ENCODE measurements around the gene STUM.
A peak's percentile ranks its signal among the peaks of the same experiment; 100 is the strongest.
"Not testable (repeated sequence)": the region's sequence is repeated elsewhere in the genome, so short reads cannot be mapped to it uniquely, and the experiment has no call there.

STUM gene

GRCh38 chr1:226627050-226627755, 78.6 kb downstream of the STUM start:
- no peak for DNase-seq (ENCODE audit: low read depth)

DNA sequence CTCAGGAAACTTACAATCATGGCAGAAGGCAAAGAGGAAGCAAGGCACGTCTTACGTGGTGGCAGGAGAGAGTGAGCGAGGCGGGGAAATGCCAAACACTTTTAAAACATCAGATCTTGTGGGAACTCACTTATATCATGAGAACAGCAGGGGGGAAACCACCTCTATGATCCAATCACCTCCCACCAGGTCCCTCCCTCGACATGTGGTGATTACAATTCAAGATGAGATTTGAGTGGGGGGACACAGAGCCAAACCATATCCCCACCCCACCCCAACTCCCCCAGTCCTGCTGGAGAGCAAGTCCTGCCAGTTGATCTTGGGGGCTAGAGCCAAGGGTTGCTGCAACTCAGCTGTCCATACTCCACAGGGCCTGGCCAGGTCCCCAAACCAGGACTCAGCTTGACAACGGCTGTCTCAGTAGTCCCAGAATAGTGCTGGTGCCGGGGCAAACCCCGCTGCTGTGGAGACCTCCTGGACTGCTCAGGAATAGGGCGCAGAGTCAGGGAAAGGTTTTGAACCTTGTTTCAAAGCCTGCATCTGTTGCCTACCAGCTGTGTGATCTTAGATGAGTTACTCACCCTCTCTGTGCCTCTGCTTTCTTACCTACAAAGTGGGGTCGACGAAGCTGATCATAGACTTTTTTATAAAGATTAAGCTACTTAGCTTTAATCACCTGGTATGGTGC, 79.5 kb downstream of the STUM start:
- DNase-seq (ENCODE audit: low read depth) = no peak

DNA sequence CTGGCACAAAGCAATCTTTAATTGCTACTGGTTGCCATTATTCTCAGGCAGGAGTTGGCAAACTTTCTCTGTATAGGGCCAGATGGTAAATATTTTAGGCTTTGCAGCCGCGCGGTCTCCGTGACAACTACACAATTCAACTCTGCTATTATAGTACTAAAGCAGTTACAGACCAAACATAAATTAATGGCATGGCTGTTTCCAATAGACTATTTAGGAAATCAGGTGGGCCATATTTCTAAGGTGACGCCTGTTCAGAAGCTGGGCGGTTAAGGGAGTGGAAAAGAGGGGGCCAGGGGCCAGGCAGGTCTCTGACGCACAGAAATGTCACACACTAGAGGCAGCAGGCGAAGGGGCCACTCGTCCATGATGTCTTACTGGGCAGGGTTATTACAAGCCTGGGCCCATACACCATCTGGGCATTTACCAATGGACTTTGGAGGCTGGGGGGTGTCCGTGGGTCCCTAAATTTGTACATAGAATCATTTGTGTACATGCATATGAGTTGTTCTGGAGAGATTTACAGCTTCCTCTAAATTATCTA, 80.1 kb downstream of the STUM start:
- no peak for DNase-seq (ENCODE audit: low read depth)

GRCh38 chr1:226629210-226629895, 80.8 kb downstream of the STUM start:
- DNase-seq (ENCODE audit: low read depth) = no peak

GRCh38 chr1:226629896-226630550, 81.5 kb downstream of the STUM start:
- no peak for DNase-seq (ENCODE audit: low read depth)

DNA sequence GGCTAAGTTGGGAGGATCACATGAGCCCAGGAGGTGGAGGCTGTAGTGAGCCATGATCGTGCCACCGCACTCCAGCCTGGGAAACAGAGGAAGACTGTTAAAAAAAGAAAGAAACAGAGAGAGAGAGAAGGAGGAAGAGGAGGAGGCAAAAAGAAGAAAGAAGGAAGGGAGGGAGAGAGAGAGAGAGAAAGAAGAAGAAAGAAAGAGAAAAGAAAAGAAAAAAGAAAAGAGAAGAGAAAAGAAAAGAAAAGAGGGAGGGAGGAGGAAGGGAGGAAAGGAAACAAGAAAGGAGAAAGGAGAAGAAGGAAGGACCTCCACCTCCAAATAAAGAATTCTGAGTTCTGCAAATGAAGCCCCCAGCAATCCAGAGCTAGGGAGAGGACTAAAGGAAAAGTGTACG, 82.0 kb downstream of the STUM start:
- DNase-seq (ENCODE audit: low read depth) = no peak

- DNase-seq (ENCODE audit: low read depth) = no peak
Measured at GRCh38 chr1:226631229-226632000, 82.9 kb downstream of the STUM start.

GRCh38 chr1:226632169-226632879, 83.8 kb downstream of the STUM start:
- DNase-seq (ENCODE audit: low read depth) = no peak

- no peak for DNase-seq (ENCODE audit: low read depth)
Measured at GRCh38 chr1:226632922-226633351, 84.4 kb downstream of the STUM start.

DNA sequence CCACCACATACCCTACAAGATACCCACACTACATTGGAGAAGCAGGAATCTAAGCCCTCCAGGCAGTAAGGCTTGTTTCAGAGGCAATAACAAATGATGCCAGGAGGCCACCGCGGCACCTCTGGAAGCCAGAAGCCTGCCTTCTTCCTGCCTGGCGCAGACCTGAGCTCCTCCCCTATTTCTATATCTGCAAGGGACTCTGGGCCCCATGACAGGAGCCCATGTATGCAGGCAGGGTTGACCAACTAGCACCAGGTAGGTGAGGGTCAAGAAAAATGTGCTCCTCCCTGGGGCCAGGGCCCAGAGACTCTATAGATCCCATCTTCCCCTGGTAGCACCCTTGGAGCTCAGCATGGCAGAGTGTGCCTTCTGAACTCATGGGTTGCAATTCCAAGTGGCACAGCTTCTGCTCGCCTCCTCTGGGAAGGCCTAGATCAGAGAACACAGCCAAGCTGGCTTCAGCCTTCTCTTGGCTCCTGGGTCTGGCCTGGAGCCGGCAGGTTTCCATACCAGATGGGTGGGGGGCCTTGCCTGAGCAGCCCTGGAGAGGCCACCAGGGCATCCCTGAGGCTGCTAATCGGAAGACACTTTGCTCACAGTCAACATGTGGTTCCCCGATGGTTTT, 85.1 kb downstream of the STUM start:
- DNase-seq (ENCODE audit: low read depth) = no peak

- DNase-seq (ENCODE audit: low read depth) = peak; percentile 73
Measured at GRCh38 chr1:226634166-226634588, 85.6 kb downstream of the STUM start.

- DNase-seq (ENCODE audit: low read depth) = no peak
Measured at GRCh38 chr1:226634611-226635246, 86.2 kb downstream of the STUM start.

- no peak for DNase-seq (ENCODE audit: low read depth)
Measured at GRCh38 chr1:226635456-226635941, 86.9 kb downstream of the STUM start.

DNA sequence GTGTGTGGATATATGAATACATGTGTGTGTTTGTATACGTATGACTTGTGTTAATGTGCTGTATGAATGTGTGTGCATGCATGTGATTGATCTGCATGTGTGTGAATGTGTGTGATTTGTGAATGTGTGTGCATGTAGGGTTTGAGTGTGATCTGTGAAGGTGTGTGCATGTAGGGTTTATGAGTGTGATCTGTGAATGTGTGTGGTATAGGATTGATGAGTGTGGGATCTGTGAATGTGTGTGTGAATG, 88.2 kb downstream of the STUM start:
- no peak for DNase-seq (ENCODE audit: low read depth)

GRCh38 chr1:226637147-226637935, 88.8 kb downstream of the STUM start:
- peak; percentile 11 for DNase-seq (ENCODE audit: low read depth)

- DNase-seq (ENCODE audit: low read depth) = no peak
Measured at GRCh38 chr1:226638001-226638601, 89.5 kb downstream of the STUM start.

- DNase-seq (ENCODE audit: low read depth) = no peak
Measured at GRCh38 chr1:226638608-226639007, 90.0 kb downstream of the STUM start.

DNA sequence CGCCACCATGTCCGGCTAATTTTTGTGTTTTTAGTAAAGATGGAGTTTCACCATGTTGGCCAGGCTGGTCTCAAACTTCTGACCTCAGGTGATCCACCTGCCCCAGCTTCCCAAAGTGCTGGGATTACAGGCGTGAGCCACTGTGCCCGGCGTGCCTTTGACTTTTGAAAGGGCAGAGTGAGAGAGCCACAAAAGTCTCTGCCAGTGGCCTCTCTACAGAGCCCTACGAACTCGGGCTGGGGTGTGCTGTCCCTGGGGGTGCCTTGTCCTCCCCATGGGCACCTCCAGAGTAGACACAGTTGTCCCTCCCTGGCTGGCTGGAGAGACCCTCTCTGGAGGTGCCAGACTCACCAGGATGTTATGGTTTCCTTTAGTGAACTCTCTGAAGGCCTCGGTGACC, 90.6 kb downstream of the STUM start:
- DNase-seq (ENCODE audit: low read depth) = not testable (repeated sequence)

DNA sequence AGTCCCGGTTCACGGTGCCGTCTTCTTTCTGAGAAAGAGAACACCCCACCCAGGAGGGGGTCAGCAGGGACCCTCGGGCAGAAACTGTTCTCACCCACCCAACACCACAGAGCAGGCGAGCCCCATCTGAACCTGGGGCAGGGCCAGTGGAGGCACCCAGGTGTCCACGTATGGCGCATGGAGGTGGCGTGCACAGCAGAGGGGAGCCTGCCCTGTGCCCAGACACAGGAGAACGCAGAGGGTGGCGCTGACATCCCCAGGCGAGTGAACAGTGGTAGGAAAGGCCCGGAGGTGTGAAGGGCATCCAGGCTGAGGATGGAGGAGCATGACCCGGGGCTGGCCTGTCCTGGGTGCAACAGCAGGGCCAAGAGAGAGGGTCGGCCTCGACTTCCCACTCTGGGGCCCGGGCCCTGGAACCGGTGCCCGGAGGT, 91.1 kb downstream of the STUM start:
- DNase-seq (ENCODE audit: low read depth) = no peak
